Lower leg skin (tissue), 4 donors: Measurements from ENCODE around the gene UQCR11. TPM values are rescaled to one million over a fixed set of nuclear protein-coding genes. Genes with fewer than 3 reads are reported as not detected.

Experiments used
- DNase-seq, 2 donors: peaks; one replicate each; pipeline ENCODE4 v3.0.0-alpha.2; 2019; ENCODE audit warnings: low spot score in 2 of 2
- H3K4me3 ChIP-seq: fragments of 200-600 bp; sonication (generic); 2 replicates; pipeline ENCODE4 v1.5.1; 2017; ENCODE audit warnings: mild to moderate bottlenecking, low read depth; ENCODE audit not compliant: poor library complexity, severe bottlenecking
- POLR2A ChIP-seq, 2 donors: fragments of 450-650 bp; IDR thresholded peaks; one replicate each; pipeline ENCODE4 v1.6.1; 2016 to 2017; ENCODE audit warnings: antibody characterized with exemption in 2 of 2, mild to moderate bottlenecking in 1 of 2, moderate library complexity in 1 of 2
- WGBS, 2 donors: methylation state at CpG; one replicate each; pipeline ENCODE4 v1.1.5; 2018; 5-methylcytosine and 5-hydroxymethylcytosine counted together
- intact Hi-C: fragments of 100-400 bp; cut with DNase I; formaldehyde crosslinking; loops from one replicate; pipeline ENCODE4 v1.15.0; 2023; ENCODE audit warnings: low total_unique reads
- total RNA-seq, 4 donors: library from RNA; depleted of rRNA; stranded (reverse); fragments of >200 nt; gene quantifications; one replicate each; pipeline ENCODE4 v1.1.0, GENCODE V29; 2016
- TF ChIP-seq, protein P1 (sequence below), 3 donors: fragments of 450-650 bp; IDR thresholded peaks; one replicate each; pipeline ENCODE4 v1.5.1; 2016; ENCODE audit warnings: antibody characterized with exemption in 3 of 3, mild to moderate bottlenecking in 3 of 3, moderate library complexity in 2 of 3

The UQCR11 gene
- total RNA-seq, 4 donors from 2014 or later, result 24.8 to 71.8 (median 46.1) TPM

DNA sequence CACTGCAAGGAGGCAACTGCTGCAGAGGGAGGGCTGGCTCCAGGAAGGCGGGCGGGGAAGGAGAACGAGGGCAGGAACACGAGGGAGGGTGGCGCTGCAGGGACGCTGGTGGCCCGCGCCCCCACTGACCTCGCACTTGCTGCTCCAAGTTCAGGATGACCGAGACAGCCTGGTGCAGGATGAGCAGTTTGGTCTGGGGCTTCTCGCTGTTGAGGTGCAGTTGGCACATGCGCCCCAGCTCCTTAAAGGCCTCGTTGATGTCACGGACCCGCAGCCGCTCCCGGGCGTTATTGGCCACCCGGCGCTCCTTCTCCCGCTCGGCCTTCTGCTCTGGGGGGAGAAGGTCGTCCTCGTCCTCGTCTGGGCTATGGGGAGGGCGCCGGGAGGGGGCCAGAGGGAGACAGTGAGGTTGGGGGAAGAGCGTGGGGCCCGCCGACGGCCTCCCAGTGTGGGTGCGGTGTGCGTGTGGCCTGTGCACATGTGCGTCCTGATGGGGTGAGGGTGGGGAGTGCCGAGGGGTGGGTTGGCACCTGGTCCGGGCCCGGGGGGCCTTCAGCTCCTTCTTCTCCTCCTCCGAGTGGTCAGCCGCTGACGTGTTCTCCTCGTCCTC, 10.0 kb upstream of the UQCR11 start:
- TF ChIP-seq, protein P1, sequence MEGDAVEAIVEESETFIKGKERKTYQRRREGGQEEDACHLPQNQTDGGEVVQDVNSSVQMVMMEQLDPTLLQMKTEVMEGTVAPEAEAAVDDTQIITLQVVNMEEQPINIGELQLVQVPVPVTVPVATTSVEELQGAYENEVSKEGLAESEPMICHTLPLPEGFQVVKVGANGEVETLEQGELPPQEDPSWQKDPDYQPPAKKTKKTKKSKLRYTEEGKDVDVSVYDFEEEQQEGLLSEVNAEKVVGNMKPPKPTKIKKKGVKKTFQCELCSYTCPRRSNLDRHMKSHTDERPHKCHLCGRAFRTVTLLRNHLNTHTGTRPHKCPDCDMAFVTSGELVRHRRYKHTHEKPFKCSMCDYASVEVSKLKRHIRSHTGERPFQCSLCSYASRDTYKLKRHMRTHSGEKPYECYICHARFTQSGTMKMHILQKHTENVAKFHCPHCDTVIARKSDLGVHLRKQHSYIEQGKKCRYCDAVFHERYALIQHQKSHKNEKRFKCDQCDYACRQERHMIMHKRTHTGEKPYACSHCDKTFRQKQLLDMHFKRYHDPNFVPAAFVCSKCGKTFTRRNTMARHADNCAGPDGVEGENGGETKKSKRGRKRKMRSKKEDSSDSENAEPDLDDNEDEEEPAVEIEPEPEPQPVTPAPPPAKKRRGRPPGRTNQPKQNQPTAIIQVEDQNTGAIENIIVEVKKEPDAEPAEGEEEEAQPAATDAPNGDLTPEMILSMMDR (IDR thresholded peaks at IDR 0.05), result no peak
- intact Hi-C loops, result no loop called here
- 91 to 94% methylated on average over 41 of the region's 41 CpGs for WGBS, 2 donors
- H3K4me3 ChIP-seq, result no peak overlapping the region
- DNase-seq, result no peak

- TF ChIP-seq, protein P1 (IDR thresholded peaks at IDR 0.05), result no peak
- no peak for TF ChIP-seq POLR2A (IDR thresholded peaks at IDR 0.05)
- 91% methylated on average over 24 to 27 of the region's 32 CpGs for WGBS, 2 donors
- no peak overlapping the region for H3K4me3 ChIP-seq
- intact Hi-C loops, result no loop called here
- DNase-seq, result no peak
These were observed 8.7 kb upstream of the UQCR11 start for GRCh38 chr19:1613808-1614570.

DNA sequence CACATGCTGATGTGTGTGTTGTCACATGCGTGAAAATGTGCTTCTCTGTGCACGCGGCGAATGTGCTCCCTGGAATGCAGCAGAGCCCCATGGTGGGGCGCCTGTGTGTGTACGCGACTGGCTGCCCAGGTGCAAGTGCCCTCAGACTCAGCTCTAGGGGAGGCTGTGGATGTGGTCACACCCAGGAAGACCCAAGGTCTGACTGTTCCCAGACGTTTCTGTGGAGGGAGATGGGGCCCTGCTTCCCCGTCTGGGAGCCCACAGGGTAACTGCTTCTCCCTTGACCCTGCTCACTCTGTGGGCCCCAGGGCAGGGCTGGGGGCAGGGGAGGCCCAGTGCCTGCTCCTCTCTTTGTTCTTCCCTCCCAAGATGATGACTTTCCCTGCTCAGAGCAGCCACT, 7.9 kb upstream of the UQCR11 start:
- H3K4me3 ChIP-seq, result no peak overlapping the region
- DNase-seq, result no peak
- 78 to 81% methylated on average over 6 to 9 of the region's 9 CpGs for WGBS, 2 donors
- TF ChIP-seq, protein P1 (IDR thresholded peaks at IDR 0.05), result no peak
- no peak for TF ChIP-seq POLR2A (IDR thresholded peaks at IDR 0.05)
- intact Hi-C loops, result no loop called here

DNA sequence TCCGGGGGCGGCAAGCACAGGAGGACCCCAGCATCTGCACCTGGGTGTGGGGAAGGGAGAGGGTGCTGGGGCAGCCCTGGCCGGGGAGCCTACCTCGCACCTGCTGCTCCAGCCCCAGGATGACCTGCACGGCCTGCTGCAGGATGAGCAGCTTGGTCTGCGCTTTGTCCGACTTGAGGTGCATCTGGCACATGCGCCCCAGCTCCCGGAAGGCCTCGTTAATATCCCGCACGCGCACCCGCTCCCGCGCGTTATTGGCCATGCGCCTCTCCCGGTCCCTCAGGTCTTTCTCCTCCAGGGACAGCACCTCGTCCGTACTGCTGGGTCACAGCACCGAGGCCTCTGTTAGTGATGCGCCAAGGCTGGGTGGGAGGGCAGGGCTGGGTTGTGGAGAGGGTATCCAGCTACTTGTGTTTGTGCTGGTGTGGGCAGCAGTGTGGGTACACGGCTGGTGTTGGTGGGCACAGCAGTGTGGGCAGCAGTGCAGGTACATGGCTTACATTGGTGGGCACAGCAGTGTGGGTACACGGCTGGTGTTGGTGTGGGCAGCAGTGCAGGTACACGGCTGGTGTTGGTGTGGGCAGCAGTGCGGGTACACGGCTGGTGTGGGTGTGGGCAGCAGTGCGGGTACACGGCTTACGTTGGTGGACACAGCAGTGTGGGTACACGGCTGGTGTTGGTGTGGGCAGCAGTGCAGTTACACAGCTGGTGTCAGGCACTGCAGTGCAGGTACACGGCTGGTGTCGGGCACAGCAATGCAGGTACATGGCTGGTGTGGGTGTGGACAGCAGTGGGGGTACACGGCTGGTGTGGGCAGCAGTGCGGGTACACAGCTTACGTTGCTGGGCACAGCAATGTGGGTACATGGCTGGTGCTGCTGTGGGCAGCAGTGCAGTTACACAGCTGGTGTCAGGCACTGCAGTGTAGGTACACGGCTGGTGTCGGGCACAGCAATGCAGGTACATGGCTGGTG, 7.1 kb upstream of the UQCR11 start:
- DNase-seq, result no peak
- intact Hi-C loops, result no loop called here
- WGBS, 2 donors, result 92 to 93% methylated on average over 37 to 39 of the region's 39 CpGs

DNA sequence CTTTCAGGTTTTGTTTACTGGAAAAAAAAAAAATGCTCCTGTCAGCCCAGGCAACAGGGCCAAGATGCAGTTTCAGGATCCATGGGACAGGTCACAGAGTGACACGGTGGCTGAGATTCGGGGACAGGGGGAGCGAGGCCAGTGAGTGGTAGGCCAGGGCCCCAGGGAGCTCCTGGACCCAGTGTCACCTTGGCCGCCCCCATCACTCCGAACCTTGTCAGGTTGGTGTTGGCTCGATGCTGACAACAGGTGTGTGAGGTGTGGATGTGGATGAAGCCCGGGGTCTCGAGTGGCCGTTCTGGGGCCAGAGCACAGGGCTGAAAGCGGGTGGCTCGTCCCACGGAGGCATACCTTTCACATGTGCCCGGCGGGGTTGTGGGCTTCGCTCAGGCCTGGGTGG, 6.1 kb upstream of the UQCR11 start:
- intact Hi-C loops, result no loop called here
- WGBS, 2 donors, result 93 to 94% methylated on average over 15 of the region's 15 CpGs
- TF ChIP-seq POLR2A (IDR thresholded peaks at IDR 0.05), result no peak
- TF ChIP-seq, protein P1 (IDR thresholded peaks at IDR 0.05), result no peak
- H3K4me3 ChIP-seq, result no peak overlapping the region
- DNase-seq, result no peak

More for the DNA sequence above, 7.1 kb upstream of the UQCR11 start:
- TF ChIP-seq, protein P1 (IDR thresholded peaks at IDR 0.05), result no peak
- no peak for TF ChIP-seq POLR2A (IDR thresholded peaks at IDR 0.05)
- H3K4me3 ChIP-seq, result no peak overlapping the region
